ENCODE data around the gene DAPK2. TPM values are rescaled to one million over a fixed set of nuclear protein-coding genes. Genes with fewer than 3 reads are reported as not detected.

The DAPK2 gene
- total and polyA plus RNA-seq, 2 donors from 2014 or later, result 3.0 to 3.8 TPM

DNA sequence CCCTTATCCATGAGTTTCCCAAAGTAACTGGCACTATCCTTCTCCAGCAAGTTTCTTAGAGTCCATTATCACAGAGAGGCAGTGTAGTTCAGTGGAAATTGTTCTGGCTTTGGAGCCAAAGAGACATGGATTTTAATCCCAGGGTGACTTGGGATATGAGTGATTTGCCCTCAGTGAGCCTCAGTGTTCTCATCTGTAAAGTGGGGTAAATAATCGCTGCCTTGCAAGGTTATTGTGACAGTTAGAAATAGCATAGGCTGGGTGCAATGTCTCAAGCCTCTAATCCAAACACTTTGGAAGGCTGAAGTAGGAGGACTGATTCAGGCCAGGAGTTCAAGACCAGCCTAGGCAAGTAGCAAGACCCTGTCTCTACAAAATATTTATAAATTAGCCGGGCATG lies 30.0 kb downstream of the DAPK2 start:
- no peak for TF ChIP-seq CTCF (IDR thresholded peaks at IDR 0.05; ENCODE audit: borderline replicate concordance, extremely low read depth, insufficient read depth)
- no peaks in the 10 kb centered on the region for H3K27me3 ChIP-seq (ENCODE audit: control insufficient read depth, insufficient read depth, low read length)
- H3K4me1 ChIP-seq (ENCODE audit: control insufficient read depth in 2 of 3, insufficient read depth in 2 of 3, low read depth in 1 of 3, low read length in 3 of 3), result peaks cover 0 to 5% (median 0%) of the 10 kb centered on the region in 3 donors
- intact Hi-C loops (cut with DNase I), result no loop called here
- no peak overlapping the region for H3K9ac ChIP-seq (ENCODE audit: low read length in 3 of 3)
- H3K4me3 ChIP-seq (ENCODE audit: low read length in 3 of 3), result no peak overlapping the region
- no peak overlapping the region for H3K27ac ChIP-seq (ENCODE audit: low read depth in 2 of 2, low read length in 2 of 2)
- no peaks in the 10 kb centered on the region for H3K9me3 ChIP-seq (ENCODE audit: control insufficient read depth in 2 of 3, insufficient read depth in 1 of 3, low read length in 3 of 3)
- DNase-seq (no peak), FAIRE-seq (no peak)
- H3K36me3 ChIP-seq (ENCODE audit: control insufficient read depth in 2 of 3, insufficient read depth in 3 of 3, low read length in 3 of 3), result no peaks in the 10 kb centered on the region

DNA sequence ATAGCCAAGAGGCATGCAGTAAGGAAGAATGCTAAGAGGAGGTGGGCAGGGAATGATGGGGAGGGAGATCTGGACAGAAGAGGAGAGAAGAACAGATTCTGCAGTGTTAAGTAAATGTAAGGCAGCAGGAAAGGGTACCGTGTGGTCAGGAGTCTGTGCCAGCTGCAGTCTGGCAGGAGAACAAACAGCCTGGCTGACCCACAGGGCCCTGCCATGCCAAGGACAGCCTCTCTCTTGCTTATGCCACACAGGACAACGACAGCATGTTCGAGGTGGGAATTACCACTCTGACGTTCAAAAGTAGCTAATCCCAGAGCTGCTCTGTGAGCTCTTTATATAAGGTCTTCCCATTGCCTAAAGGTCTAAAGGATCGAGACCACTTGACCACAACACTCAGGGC lies 31.3 kb downstream of the DAPK2 start:
- TF ChIP-seq CTCF (IDR thresholded peaks at IDR 0.05; ENCODE audit: borderline replicate concordance, extremely low read depth, insufficient read depth), result no peak
- intact Hi-C loops (cut with DNase I), result no loop called here
- no peaks in the 10 kb centered on the region for H3K9me3 ChIP-seq (ENCODE audit: control insufficient read depth in 2 of 3, insufficient read depth in 1 of 3, low read length in 3 of 3)
- H3K27ac ChIP-seq (ENCODE audit: low read depth in 2 of 2, low read length in 2 of 2), result no peak overlapping the region
- H3K4me3 ChIP-seq (ENCODE audit: low read length in 3 of 3), result no peak overlapping the region
- peaks cover 0 to 5% (median 0%) of the 10 kb centered on the region in 3 donors for H3K4me1 ChIP-seq (ENCODE audit: control insufficient read depth in 2 of 3, insufficient read depth in 2 of 3, low read depth in 1 of 3, low read length in 3 of 3)
- FAIRE-seq (no peak), DNase-seq (no peak)
- H3K36me3 ChIP-seq (ENCODE audit: control insufficient read depth in 2 of 3, insufficient read depth in 3 of 3, low read length in 3 of 3), result no peaks in the 10 kb centered on the region
- H3K27me3 ChIP-seq (ENCODE audit: control insufficient read depth, insufficient read depth, low read length), result no peaks in the 10 kb centered on the region
- H3K9ac ChIP-seq (ENCODE audit: low read length in 3 of 3), result no peak overlapping the region

DNA sequence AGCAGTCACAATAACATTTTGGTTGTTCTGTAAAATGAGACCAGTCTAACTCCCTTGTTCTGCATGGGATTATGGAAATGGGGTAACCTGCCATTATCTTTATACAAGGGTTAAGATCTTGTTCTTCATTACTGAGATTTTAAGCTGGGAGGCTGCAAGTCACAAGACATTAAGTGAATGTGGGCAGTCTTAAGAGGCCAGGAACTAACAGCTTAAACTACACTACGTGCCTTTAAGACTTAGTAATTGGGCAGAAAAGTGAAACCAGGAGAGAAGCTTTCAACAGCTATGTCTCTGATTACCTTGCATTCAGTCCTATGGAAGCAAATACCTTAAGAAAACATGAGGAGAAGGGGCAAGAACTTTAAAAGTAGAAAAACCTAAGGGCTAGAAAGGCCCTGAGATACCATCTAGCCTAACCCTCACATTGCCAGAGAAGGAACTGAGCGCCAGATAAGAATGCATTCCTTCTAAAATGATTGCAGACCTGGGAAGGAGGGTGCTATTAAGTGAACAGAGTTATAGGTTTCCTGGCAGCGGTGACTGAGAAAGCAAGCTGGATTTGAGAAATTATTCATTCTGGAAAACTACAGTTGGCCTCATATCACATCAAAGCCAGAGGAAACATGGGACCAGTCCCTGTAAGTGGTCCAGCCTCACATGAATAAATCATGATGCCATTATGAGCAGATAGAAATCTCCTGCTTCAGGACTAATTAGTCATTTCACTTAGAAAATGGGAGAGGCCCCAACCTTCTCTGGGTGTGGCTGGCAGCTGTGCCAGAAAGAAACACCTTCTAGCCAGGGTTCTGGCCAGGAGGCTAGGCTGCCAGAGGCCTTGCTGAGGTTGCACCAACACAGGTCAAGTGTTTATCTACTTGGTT lies 32.9 kb downstream of the DAPK2 start:
- Histone ChIP-seq H3K27ac (ENCODE audit: low read depth in 2 of 2, low read length in 2 of 2) (no peak overlapping the region), H3K36me3 (ENCODE audit: control insufficient read depth in 2 of 3, insufficient read depth in 3 of 3, low read length in 3 of 3) (no peaks in the 10 kb centered on the region), H3K9ac (ENCODE audit: low read length in 3 of 3) (no peak overlapping the region), H3K9me3 (ENCODE audit: control insufficient read depth in 2 of 3, insufficient read depth in 1 of 3, low read length in 3 of 3) (no peaks in the 10 kb centered on the region), H3K4me1 (ENCODE audit: control insufficient read depth in 2 of 3, insufficient read depth in 2 of 3, low read depth in 1 of 3, low read length in 3 of 3) (peaks cover 0 to 5% (median 0%) of the 10 kb centered on the region in 3 donors), H3K27me3 (ENCODE audit: control insufficient read depth, insufficient read depth, low read length) (no peaks in the 10 kb centered on the region), H3K4me3 (ENCODE audit: low read length in 3 of 3) (no peak overlapping the region)
- DNase-seq (peak in 2 of 5 donors; percentile 23 to 42), FAIRE-seq (no peak)
- no peak for TF ChIP-seq CTCF (IDR thresholded peaks at IDR 0.05; ENCODE audit: borderline replicate concordance, extremely low read depth, insufficient read depth)
- intact Hi-C loops (cut with DNase I), result no loop called here

Measured in kidney (tissue), 14 donors.